HCT116 (cell line): ENCODE measurements around the gene RPL3. TPM values are rescaled to one million over a fixed set of nuclear protein-coding genes. Genes with fewer than 3 reads are reported as not detected.

ENCODE experiments used
- ATAC-seq: fragments of 200-7000 bp; cut with Tn5 transposase; 2 replicates; pipeline ENCODE4 v1.9.1; 2020; ENCODE audit warnings: mild to moderate bottlenecking, moderate library complexity
- BruUV-seq: library from RNA; stranded (reverse); fragments of 400-500 nt; replicated peaks from 2 replicates; lab custom pipeline; 2021; lab: Mats Ljungman, UMichigan
- CTCF ChIA-PET: fragments of 300-600 bp; sonication (Branson Sonifier 250); formaldehyde crosslinking; loops from one replicate; lab custom pipeline; 2021; ENCODE audit warnings: antibody characterized with exemption; lab: Charles Lee
- POLR2A ChIA-PET: fragments of 300-600, 350-600 bp; sonication (Branson Sonifier 250); formaldehyde crosslinking; loops from one replicate; lab custom pipeline; 2021; ENCODE audit warnings: antibody characterized with exemption; lab: Charles Lee
- RAD21 ChIA-PET, 2 experiments: fragments of 300-600 bp; sonication (Branson Sonifier 250); formaldehyde crosslinking; loops; one replicate each; lab custom pipeline; 2023; ENCODE audit warnings: low total read pairs in 2 of 2; ENCODE audit not compliant: uncharacterized antibody in 2 of 2, unreplicated experiment in 2 of 2, low non-redundant PET in 1 of 2; lab: Charles Lee
- DNase-seq: peaks from one replicate; pipeline ENCODE4 v3.0.0-alpha.2; 2010; ENCODE audit warnings: low read depth, low spot score
- H2AFZ ChIP-seq: fragments of 200-600 bp; shearing (Covaris generic), sonication (generic); 2 replicates; pipeline ENCODE4 v1.6.1; 2017; ENCODE audit warnings: low read depth, mixed run types, mixed read lengths, antibody characterized with exemption, low read length; ENCODE audit not compliant: poor library complexity, severe bottlenecking
- H3K27ac ChIP-seq: 2 replicates; pipeline ENCODE4 v1.5.1; 2012; ENCODE audit warnings: low read depth, low read length
- H3K27me3 ChIP-seq: fragments of 200-600 bp; sonication (generic); 2 replicates; pipeline ENCODE4 v1.6.1; 2016; ENCODE audit warnings: mixed run types, low read length, mixed read lengths; ENCODE audit not compliant: insufficient read depth
- H3K36me3 ChIP-seq, 2 experiments: fragments of 200-500 bp in 1 of 2; fragments of 200-600 bp in 1 of 2; sonication (Bioruptor generic) in 1 of 2; sonication (generic) in 1 of 2; 2 replicates each; pipeline versions ENCODE4 v1.5.1 to v1.6.1; 2014 to 2016; ENCODE audit warnings: low read length in 2 of 2, inconsistent platforms in 1 of 2, mixed read lengths in 1 of 2, mixed run types in 1 of 2; ENCODE audit not compliant: insufficient read depth in 2 of 2, control insufficient read depth in 1 of 2
- H3K4me1 ChIP-seq, 2 experiments: fragments of 200-600 bp in 1 of 2; sonication (generic) in 1 of 2; 2 replicates each; pipeline versions ENCODE4 v1.5.1 to v1.6.1; 2012 to 2017; ENCODE audit warnings: low read length in 2 of 2, inconsistent platforms in 1 of 2, mild to moderate bottlenecking in 1 of 2, mixed read lengths in 1 of 2, mixed run types in 1 of 2, moderate library complexity in 1 of 2; ENCODE audit not compliant: insufficient read depth in 2 of 2, control insufficient read depth in 1 of 2
- H3K4me2 ChIP-seq: fragments of 200-600 bp; sonication (generic); 2 replicates; pipeline ENCODE4 v1.6.1; 2017; ENCODE audit warnings: mixed run types, low read length, mixed read lengths
- H3K4me3 ChIP-seq, 2 experiments: fragments of 200-600 bp in 1 of 2; sonication (generic) in 1 of 2; replicated peaks in 1 of 2; 2 replicates each; pipeline ENCODE4 v1.5.1; 2011 to 2016; ENCODE audit warnings: low read length in 2 of 2, control low read depth in 1 of 2, low read depth in 1 of 2, mild to moderate bottlenecking in 1 of 2, mixed read lengths in 1 of 2, mixed run types in 1 of 2
- H3K79me2 ChIP-seq: fragments of 200-600 bp; sonication (generic); 2 replicates; pipeline ENCODE4 v1.6.1; 2017; ENCODE audit warnings: mild to moderate bottlenecking, mixed run types, low read length, moderate library complexity, mixed read lengths; ENCODE audit not compliant: insufficient read depth
- H3K9ac ChIP-seq: fragments of 200-600 bp; sonication (generic); 2 replicates; pipeline ENCODE4 v1.6.1; 2016; ENCODE audit warnings: low read length, mixed read lengths
- H3K9me2 ChIP-seq: fragments of 200-600 bp; sonication (generic), shearing (Covaris generic); 2 replicates; pipeline ENCODE4 v1.6.1; 2017; ENCODE audit warnings: mixed run types, mild to moderate bottlenecking, moderate library complexity; ENCODE audit not compliant: insufficient read depth
- H3K9me3 ChIP-seq, 2 experiments: fragments of 200-500 bp in 1 of 2; fragments of 200-600 bp in 1 of 2; sonication (Bioruptor generic) in 1 of 2; sonication (generic) in 1 of 2; 2 replicates each; pipeline ENCODE4 v1.6.1; 2014 to 2017; ENCODE audit warnings: low read length in 2 of 2, mixed read lengths in 2 of 2, inconsistent platforms in 1 of 2, low read depth in 1 of 2, mild to moderate bottlenecking in 1 of 2, mixed run types in 1 of 2, moderate library complexity in 1 of 2; ENCODE audit not compliant: control insufficient read depth in 1 of 2, insufficient read depth in 1 of 2
- H4K20me1 ChIP-seq: fragments of 200-600 bp; sonication (generic), shearing (Covaris generic); 2 replicates; pipeline ENCODE4 v1.6.1; 2017; ENCODE audit warnings: mixed run types, mild to moderate bottlenecking, moderate library complexity; ENCODE audit not compliant: insufficient read depth
- EGR1 ChIP-seq: IDR thresholded peaks from 2 replicates; pipeline ENCODE4 v1.6.1; 2012; ENCODE audit warnings: low read depth
- ELF1 ChIP-seq: IDR thresholded peaks from 2 replicates; pipeline ENCODE4 v1.6.1; 2012; ENCODE audit warnings: low read depth, borderline replicate concordance
- EZH2 ChIP-seq: fragments of 200-600 bp; sonication (generic); IDR thresholded peaks from 2 replicates; pipeline ENCODE4 v1.6.1; 2017; ENCODE audit warnings: antibody characterized with exemption, mixed run types
- JUND ChIP-seq: IDR thresholded peaks from 2 replicates; pipeline ENCODE4 v1.6.1; 2012
- POLR2AphosphoS5 ChIP-seq: IDR thresholded peaks from 2 replicates; pipeline ENCODE4 v1.6.1; 2011; ENCODE audit warnings: mild to moderate bottlenecking, low read depth, low read length, moderate library complexity
- SIN3A ChIP-seq: IDR thresholded peaks from 2 replicates; pipeline ENCODE4 v1.6.1; 2012; ENCODE audit warnings: low read depth
- SRF ChIP-seq: IDR thresholded peaks from 2 replicates; pipeline ENCODE4 v1.6.1; 2012; ENCODE audit warnings: low read depth
- YY1 ChIP-seq: IDR thresholded peaks from 2 replicates; pipeline ENCODE4 v1.6.1; 2011; ENCODE audit warnings: low read length, low read depth, moderate library complexity, mild to moderate bottlenecking; ENCODE audit not compliant: insufficient replicate concordance; ENCODE audit errors: extremely low read depth
- ZFX ChIP-seq: fragments of 450-650 bp; IDR thresholded peaks from 2 replicates; pipeline ENCODE4 v1.6.1; 2017
- intact Hi-C: fragments of 100-400 bp; cut with micrococcal nuclease; formaldehyde crosslinking; loops from 2 replicates; pipeline ENCODE4 v1.10.0; 2022
- total RNA-seq: library from RNA; stranded (reverse); gene quantifications from one replicate; pipeline ENCODE4 v1.2.1, GENCODE V29; 2021; ENCODE audit not compliant: unreplicated experiment
- TF ChIP-seq, protein P1 (sequence below): IDR thresholded peaks from 2 replicates; pipeline ENCODE4 v1.6.1; 2012

The RPL3 gene
- total RNA-seq, 1 experiment from 2014 or later = 2,966 TPM

- Histone ChIP-seq H3K4me2 (no peak overlapping the region), H3K36me3 (no peaks in the 10 kb centered on the region), H3K27ac (no peak overlapping the region), H3K4me3 (no peak overlapping the region), H2AFZ (no peak overlapping the region), H3K4me1 (peaks cover 0 to 8% of the 10 kb centered on the region in 2 experiments; a peak in 2 of 4 replicates), H4K20me1 (no peaks in the 10 kb centered on the region), H3K27me3 (no peaks in the 10 kb centered on the region), H3K9me2 (no peaks in the 10 kb centered on the region), H3K9ac (no peak overlapping the region)
- DNase-seq = no peak
- CTCF ChIA-PET = no interaction called here
- POLR2A ChIA-PET = no interaction called here
- no peak; the same call in 1 of the 2 replicates for ATAC-seq
- intact Hi-C loops = no loop called here
- RAD21 ChIA-PET = no interaction called here
- TF ChIP-seq ELF1 (no peak), SIN3A (no peak), ZFX (no peak), JUND (no peak), YY1 (no peak), POLR2AphosphoS5 (no peak), SRF (no peak), EZH2 (no peak), EGR1 (no peak)
- TF ChIP-seq, protein P1, sequence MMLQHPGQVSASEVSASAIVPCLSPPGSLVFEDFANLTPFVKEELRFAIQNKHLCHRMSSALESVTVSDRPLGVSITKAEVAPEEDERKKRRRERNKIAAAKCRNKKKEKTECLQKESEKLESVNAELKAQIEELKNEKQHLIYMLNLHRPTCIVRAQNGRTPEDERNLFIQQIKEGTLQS = no peak
- TF ChIP-seq, all 23 proteins: peak for 0
- no TSS peak for BruUV-seq
- Histone ChIP-seq H3K79me2 (no peaks in the 10 kb centered on the region), H3K9me3 (peaks cover 0 to 11% of the 10 kb centered on the region in 2 experiments; a peak in 1 of 4 replicates)
Measured at GRCh38 chr22:39283322-39284141, 35.9 kb downstream of the RPL3 start.
